ENCODE results near the gene GTF2E1. TPM values are rescaled to one million over a fixed set of nuclear protein-coding genes. Genes with fewer than 3 reads are reported as not detected.
"Not testable (repeated sequence)": the region's sequence is repeated elsewhere in the genome, so short reads cannot be mapped to it uniquely, and the experiment has no call there.

Gene GTF2E1
- total RNA-seq, 1 donor from 2014 or later: 4.4 TPM

DNA sequence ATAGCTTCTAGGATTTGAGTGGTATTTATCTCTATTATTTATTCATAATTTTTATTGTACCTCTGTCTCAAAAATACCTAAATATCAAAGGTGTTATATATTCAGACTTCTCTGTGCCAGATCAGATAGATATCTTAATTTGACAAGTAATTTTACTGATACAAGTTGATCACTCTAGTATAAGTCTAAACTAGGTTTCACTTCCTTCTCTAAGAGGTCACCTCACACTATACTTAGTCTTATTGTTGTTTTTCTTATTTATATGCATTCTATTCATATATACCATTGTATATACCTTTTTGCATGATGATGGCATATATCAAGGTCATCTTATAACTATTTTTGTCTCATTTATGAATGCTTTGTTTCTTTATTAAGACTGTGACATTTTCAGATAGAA is 34.1 kb upstream of the GTF2E1 start:
- no peaks in the 10 kb centered on the region for H3K9me3 ChIP-seq
- no peak for TF ChIP-seq CTCF (IDR thresholded peaks at IDR 0.05)
- no peak overlapping the region for H3K4me3 ChIP-seq
- DNase-seq (ENCODE audit: low spot score in 2 of 2): no peak
- no peaks in the 10 kb centered on the region for H3K27me3 ChIP-seq
- H3K4me1 ChIP-seq: no peaks in the 10 kb centered on the region
- H3K36me3 ChIP-seq: peaks cover 4 to 25% of the 10 kb centered on the region in 2 donors
- intact Hi-C loops (cut with DNase I): no loop called here
- H3K27ac ChIP-seq: no peak overlapping the region

- DNase-seq (ENCODE audit: low spot score in 2 of 2): no peak
- no peaks in the 10 kb centered on the region for H3K4me1 ChIP-seq
- H3K9me3 ChIP-seq: no peaks in the 10 kb centered on the region
- no peak overlapping the region for H3K4me3 ChIP-seq
- no peak overlapping the region for H3K27ac ChIP-seq
- TF ChIP-seq CTCF (IDR thresholded peaks at IDR 0.05): no peak
- intact Hi-C loops (cut with DNase I): no loop called here
- H3K27me3 ChIP-seq: no peaks in the 10 kb centered on the region
- H3K36me3 ChIP-seq: peaks cover 4 to 13% of the 10 kb centered on the region in 2 donors
Measured at GRCh38 chr3:120710369-120710768, 32.2 kb upstream of the GTF2E1 start.

GRCh38 chr3:120713262-120713661 is 29.3 kb upstream of the GTF2E1 start:
- H3K27ac ChIP-seq: no peak overlapping the region
- no peaks in the 10 kb centered on the region for H3K9me3 ChIP-seq
- no peak overlapping the region for H3K4me3 ChIP-seq
- H3K4me1 ChIP-seq: no peaks in the 10 kb centered on the region
- no peaks in the 10 kb centered on the region for H3K27me3 ChIP-seq
- no peak for TF ChIP-seq CTCF (IDR thresholded peaks at IDR 0.05)
- DNase-seq (ENCODE audit: low spot score in 2 of 2): no peak
- peaks cover 4 to 8% of the 10 kb centered on the region in 2 donors for H3K36me3 ChIP-seq
- intact Hi-C loops (cut with DNase I): no loop called here

GRCh38 chr3:120719167-120719834 is 23.2 kb upstream of the GTF2E1 start:
- peak in 1 of 2 donors; percentile 64 for DNase-seq (ENCODE audit: low spot score in 2 of 2)

DNA sequence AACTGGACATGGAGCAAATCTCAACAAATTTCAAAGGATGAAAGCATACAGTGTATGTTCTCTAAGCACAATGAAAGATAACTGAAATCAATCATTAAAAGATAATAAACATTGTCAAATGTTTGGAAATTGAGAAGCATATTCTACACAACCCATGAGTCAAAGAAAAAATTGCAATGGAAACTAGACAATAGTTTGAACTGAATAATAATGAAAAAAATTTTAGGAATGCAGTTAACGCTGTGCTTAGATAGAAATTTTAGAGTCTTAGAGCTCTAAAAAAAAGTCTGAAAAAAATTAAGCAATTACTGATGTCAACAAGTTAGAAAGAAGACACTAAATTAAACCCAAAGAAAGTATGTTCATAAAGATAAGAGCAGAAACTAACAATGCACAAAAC is 15.8 kb upstream of the GTF2E1 start:
- DNase-seq (ENCODE audit: low spot score in 2 of 2): no peak
- H3K4me1 ChIP-seq: no peaks in the 10 kb centered on the region
- H3K27me3 ChIP-seq: no peaks in the 10 kb centered on the region
- H3K4me3 ChIP-seq: no peak overlapping the region
- no peak overlapping the region for H3K27ac ChIP-seq
- no peak for TF ChIP-seq CTCF (IDR thresholded peaks at IDR 0.05)
- H3K36me3 ChIP-seq: peaks cover 0 to 19% of the 10 kb centered on the region in 2 donors
- peaks cover 0 to 5% of the 10 kb centered on the region in 2 donors for H3K9me3 ChIP-seq
- intact Hi-C loops (cut with DNase I): no loop called here

More at GRCh38 chr3:120719167-120719834, 23.2 kb upstream of the GTF2E1 start:
- intact Hi-C loops (cut with DNase I); H3K9me3 ChIP-seq; H3K4me1 ChIP-seq; H3K36me3 ChIP-seq; H3K27ac ChIP-seq; H3K27me3 ChIP-seq: not testable (repeated sequence)
- H3K4me3 ChIP-seq: peak overlapping the region in 1 of 2 donors; percentile 53

- intact Hi-C loops (cut with DNase I): no loop called here
- Histone ChIP-seq H3K4me1 (no peaks in the 10 kb centered on the region), H3K36me3 (peaks cover 0 to 19% of the 10 kb centered on the region in 2 donors), H3K9me3 (peaks cover 0 to 16% of the 10 kb centered on the region in 2 donors), H3K27ac (no peak overlapping the region), H3K27me3 (no peaks in the 10 kb centered on the region), H3K4me3 (no peak overlapping the region)
- TF ChIP-seq CTCF (IDR thresholded peaks at IDR 0.05): no peak
- DNase-seq (ENCODE audit: low spot score in 2 of 2): no peak
Measured at GRCh38 chr3:120730576-120731542, 11.7 kb upstream of the GTF2E1 start.

GRCh38 chr3:120738006-120738405 is 4.5 kb upstream of the GTF2E1 start:
- H3K4me3 ChIP-seq; DNase-seq (ENCODE audit: low spot score in 2 of 2); H3K27ac ChIP-seq; intact Hi-C loops (cut with DNase I); H3K4me1 ChIP-seq; H3K27me3 ChIP-seq: not testable (repeated sequence)
- Histone ChIP-seq H3K9me3 (peaks cover 0 to 42% of the 10 kb centered on the region in 2 donors), H3K36me3 (peaks cover 5 to 18% of the 10 kb centered on the region in 2 donors)
